HEK293 (cell line): ENCODE results near the gene OR5T2.

Experiments used
- GLI2 ChIP-seq: fragments of 450-650 bp; formaldehyde crosslinking; IDR thresholded peaks from 2 replicates; pipeline ENCODE4; 2017; ENCODE audit warnings: missing biosample characterization, missing genetic modification characterization, low read depth, borderline replicate concordance
- KLF16 ChIP-seq: fragments of 450-650 bp; formaldehyde crosslinking; IDR thresholded peaks from 2 replicates; pipeline ENCODE4 v1.5.1; 2017; ENCODE audit warnings: missing biosample characterization, missing genetic modification characterization
- REST ChIP-seq: fragments of 450-650 bp; formaldehyde crosslinking; IDR thresholded peaks from 2 replicates; pipeline ENCODE4 v1.5.1; 2016; ENCODE audit warnings: missing biosample characterization, missing genetic modification characterization
- YY1 ChIP-seq: fragments of 450-650 bp; formaldehyde crosslinking; IDR thresholded peaks from 2 replicates; pipeline ENCODE4 v1.5.1; 2018; ENCODE audit warnings: missing biosample characterization, missing genetic modification characterization
- ZBTB7A ChIP-seq: fragments of 450-650 bp; formaldehyde crosslinking; IDR thresholded peaks from 2 replicates; pipeline ENCODE4 v1.5.1; 2016; ENCODE audit warnings: low read depth, missing biosample characterization, missing genetic modification characterization
- ZBTB8A ChIP-seq: fragments of 450-650 bp; formaldehyde crosslinking; IDR thresholded peaks from 2 replicates; pipeline ENCODE4 v1.5.1; 2016; ENCODE audit warnings: missing biosample characterization, missing genetic modification characterization
- ZFP41 ChIP-seq: fragments of 450-650 bp; formaldehyde crosslinking; IDR thresholded peaks from 2 replicates; pipeline ENCODE4 v1.5.1; 2016; ENCODE audit warnings: missing biosample characterization, missing genetic modification characterization, borderline replicate concordance
- ZNF121 ChIP-seq: fragments of 450-650 bp; formaldehyde crosslinking; IDR thresholded peaks from 2 replicates; pipeline ENCODE4 v1.5.1; 2016; ENCODE audit warnings: missing biosample characterization, missing genetic modification characterization
- ZNF146 ChIP-seq: fragments of 450-650 bp; formaldehyde crosslinking; IDR thresholded peaks from 2 replicates; pipeline ENCODE4 v1.5.1; 2016; ENCODE audit warnings: missing biosample characterization, missing genetic modification characterization
- ZNF529 ChIP-seq: fragments of 450-650 bp; formaldehyde crosslinking; IDR thresholded peaks from 2 replicates; pipeline ENCODE4 v1.5.1; 2017; ENCODE audit warnings: missing genetic modification characterization, missing biosample characterization; ENCODE audit not compliant: insufficient replicate concordance
- TF ChIP-seq, protein P1 (sequence below): fragments of 450-650 bp; formaldehyde crosslinking; IDR thresholded peaks from 2 replicates; pipeline ENCODE4 v1.5.1; 2016; ENCODE audit warnings: missing biosample characterization, missing genetic modification characterization
- TF ChIP-seq, protein P2 (sequence below): fragments of 450-650 bp; formaldehyde crosslinking; IDR thresholded peaks from 2 replicates; pipeline ENCODE4 v1.5.1; 2016; ENCODE audit warnings: missing biosample characterization, missing genetic modification characterization, low read depth
- TF ChIP-seq, protein P3 (sequence below): sonication (generic); formaldehyde crosslinking; IDR thresholded peaks from 2 replicates; pipeline ENCODE4 v1.8.1; 2022; ENCODE audit warnings: mild to moderate bottlenecking, moderate library complexity, missing genetic modification reagents

DNA sequence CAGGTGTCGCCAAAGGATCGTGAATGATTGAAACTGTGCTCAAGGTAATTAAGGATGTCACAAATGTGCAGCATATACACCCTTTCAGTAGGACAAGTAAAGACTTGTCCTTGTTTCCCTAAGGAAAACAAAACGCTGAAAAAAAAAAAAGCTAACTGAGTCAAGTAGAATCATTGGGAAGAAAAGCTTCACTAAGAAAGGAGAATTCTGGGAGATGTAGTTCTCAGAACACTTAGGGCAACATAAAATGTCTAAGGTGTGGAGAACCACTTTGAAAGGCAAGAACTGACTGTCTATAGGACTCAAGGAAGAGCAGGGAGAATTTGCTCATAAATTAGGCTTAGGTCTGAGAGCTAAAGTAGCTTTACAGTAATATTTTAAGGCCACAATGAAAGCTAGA, 37.0 kb upstream of the OR5T2 start:
- TF ChIP-seq, protein P1, sequence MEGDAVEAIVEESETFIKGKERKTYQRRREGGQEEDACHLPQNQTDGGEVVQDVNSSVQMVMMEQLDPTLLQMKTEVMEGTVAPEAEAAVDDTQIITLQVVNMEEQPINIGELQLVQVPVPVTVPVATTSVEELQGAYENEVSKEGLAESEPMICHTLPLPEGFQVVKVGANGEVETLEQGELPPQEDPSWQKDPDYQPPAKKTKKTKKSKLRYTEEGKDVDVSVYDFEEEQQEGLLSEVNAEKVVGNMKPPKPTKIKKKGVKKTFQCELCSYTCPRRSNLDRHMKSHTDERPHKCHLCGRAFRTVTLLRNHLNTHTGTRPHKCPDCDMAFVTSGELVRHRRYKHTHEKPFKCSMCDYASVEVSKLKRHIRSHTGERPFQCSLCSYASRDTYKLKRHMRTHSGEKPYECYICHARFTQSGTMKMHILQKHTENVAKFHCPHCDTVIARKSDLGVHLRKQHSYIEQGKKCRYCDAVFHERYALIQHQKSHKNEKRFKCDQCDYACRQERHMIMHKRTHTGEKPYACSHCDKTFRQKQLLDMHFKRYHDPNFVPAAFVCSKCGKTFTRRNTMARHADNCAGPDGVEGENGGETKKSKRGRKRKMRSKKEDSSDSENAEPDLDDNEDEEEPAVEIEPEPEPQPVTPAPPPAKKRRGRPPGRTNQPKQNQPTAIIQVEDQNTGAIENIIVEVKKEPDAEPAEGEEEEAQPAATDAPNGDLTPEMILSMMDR (tag by site-specific recombination) = no peak
- no peak for TF ChIP-seq ZNF121 (tag by site-specific recombination)
- no peak for TF ChIP-seq GLI2 (tag by site-specific recombination)
- TF ChIP-seq KLF16 (tag by site-specific recombination) = no peak
- TF ChIP-seq ZFP41 (tag by site-specific recombination) = no peak
- TF ChIP-seq, protein P2, sequence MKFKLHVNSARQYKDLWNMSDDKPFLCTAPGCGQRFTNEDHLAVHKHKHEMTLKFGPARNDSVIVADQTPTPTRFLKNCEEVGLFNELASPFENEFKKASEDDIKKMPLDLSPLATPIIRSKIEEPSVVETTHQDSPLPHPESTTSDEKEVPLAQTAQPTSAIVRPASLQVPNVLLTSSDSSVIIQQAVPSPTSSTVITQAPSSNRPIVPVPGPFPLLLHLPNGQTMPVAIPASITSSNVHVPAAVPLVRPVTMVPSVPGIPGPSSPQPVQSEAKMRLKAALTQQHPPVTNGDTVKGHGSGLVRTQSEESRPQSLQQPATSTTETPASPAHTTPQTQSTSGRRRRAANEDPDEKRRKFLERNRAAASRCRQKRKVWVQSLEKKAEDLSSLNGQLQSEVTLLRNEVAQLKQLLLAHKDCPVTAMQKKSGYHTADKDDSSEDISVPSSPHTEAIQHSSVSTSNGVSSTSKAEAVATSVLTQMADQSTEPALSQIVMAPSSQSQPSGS = no peak
- TF ChIP-seq, protein P3, sequence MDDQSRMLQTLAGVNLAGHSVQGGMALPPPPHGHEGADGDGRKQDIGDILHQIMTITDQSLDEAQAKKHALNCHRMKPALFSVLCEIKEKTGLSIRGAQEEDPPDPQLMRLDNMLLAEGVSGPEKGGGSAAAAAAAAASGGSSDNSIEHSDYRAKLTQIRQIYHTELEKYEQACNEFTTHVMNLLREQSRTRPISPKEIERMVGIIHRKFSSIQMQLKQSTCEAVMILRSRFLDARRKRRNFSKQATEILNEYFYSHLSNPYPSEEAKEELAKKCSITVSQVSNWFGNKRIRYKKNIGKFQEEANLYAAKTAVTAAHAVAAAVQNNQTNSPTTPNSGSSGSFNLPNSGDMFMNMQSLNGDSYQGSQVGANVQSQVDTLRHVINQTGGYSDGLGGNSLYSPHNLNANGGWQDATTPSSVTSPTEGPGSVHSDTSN (CRISPR knock-in tag) = no peak
- no peak for TF ChIP-seq ZBTB7A (tag by site-specific recombination)
- no peak for TF ChIP-seq ZNF529
- no peak for TF ChIP-seq ZBTB8A
- no peak for TF ChIP-seq YY1 (tag by site-specific recombination)
- TF ChIP-seq ZNF146 = no peak
- TF ChIP-seq REST (tag by site-specific recombination) = no peak
